ENCODE results near the gene CCDC190.

The CCDC190 gene

DNA sequence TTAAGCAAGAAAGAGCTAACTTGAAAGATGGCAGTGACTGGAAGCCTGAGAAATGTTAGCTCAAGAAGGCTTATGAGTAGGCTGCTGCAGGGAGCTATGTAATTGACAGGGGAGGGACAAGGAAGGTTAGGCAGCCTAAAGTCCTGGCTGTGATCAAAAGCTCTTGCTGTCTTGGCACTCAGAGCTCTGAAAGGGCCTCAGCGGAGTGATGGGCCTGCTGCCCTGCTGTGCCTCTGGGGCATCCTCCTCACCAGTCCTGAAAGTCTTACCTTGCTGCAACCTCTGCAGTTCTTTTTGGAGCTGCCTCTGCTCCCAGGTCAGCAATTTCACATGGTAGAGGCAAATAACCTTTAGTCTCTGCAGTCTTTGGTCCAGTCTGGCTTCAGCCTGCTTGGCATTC, 1.8 kb downstream of the CCDC190 start:
- Histone ChIP-seq H3K9me3 (ENCODE audit: insufficient read depth, low read length) (no peaks in the 10 kb centered on the region), H3K4me1 (ENCODE audit: insufficient read depth, insufficient read length) (no peaks in the 10 kb centered on the region), H3K9ac (ENCODE audit: insufficient read length, low read depth) (no peak overlapping the region), H3K36me3 (ENCODE audit: insufficient read depth, insufficient read length, low read length) (no peaks in the 10 kb centered on the region), H3K27me3 (ENCODE audit: insufficient read depth, insufficient read length) (no peaks in the 10 kb centered on the region), H3K4me3 (ENCODE audit: insufficient read length, low read depth) (no peak overlapping the region)
- DNase-seq (ENCODE audit: low read depth, low spot score): no peak
- TF ChIP-seq SUZ12 (IDR thresholded peaks at IDR 0.05; ENCODE audit: extremely low read depth, insufficient read depth, insufficient read length): no peak
- no peak for TF ChIP-seq ZNF274 (IDR thresholded peaks at IDR 0.05; ENCODE audit: low read depth, low read length)

DNA sequence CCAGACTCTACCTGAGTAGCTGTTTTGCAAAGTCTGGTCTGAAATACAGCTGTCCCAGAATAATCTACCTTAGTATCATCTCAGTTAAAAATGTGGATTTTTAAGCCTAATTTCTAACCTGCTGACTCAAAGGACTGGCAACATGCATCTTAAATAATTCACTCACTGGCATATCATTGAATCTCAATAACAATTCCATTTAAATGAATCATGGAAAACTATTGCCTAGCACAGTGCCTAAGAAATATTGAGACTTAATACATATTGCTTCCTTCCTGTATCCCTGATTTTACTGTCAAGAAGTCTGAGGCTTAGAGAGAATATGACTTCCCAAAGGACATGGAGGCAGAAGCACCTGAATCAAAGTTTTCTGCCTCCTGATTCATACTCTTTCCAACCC, 3.1 kb downstream of the CCDC190 start:
- no peaks in the 10 kb centered on the region for H3K4me1 ChIP-seq (ENCODE audit: insufficient read depth, insufficient read length)
- H3K36me3 ChIP-seq (ENCODE audit: insufficient read depth, insufficient read length, low read length): no peaks in the 10 kb centered on the region
- DNase-seq (ENCODE audit: low read depth, low spot score): no peak
- no peak overlapping the region for H3K4me3 ChIP-seq (ENCODE audit: insufficient read length, low read depth)
- no peaks in the 10 kb centered on the region for H3K27me3 ChIP-seq (ENCODE audit: insufficient read depth, insufficient read length)
- no peak for TF ChIP-seq YY1 (IDR thresholded peaks at IDR 0.05; ENCODE audit: insufficient read depth, insufficient read length)
- no peak for TF ChIP-seq ZNF274 (IDR thresholded peaks at IDR 0.05; ENCODE audit: low read depth, low read length)
- TF ChIP-seq SUZ12 (IDR thresholded peaks at IDR 0.05; ENCODE audit: extremely low read depth, insufficient read depth, insufficient read length): no peak
- no peaks in the 10 kb centered on the region for H3K9me3 ChIP-seq (ENCODE audit: insufficient read depth, low read length)
- H3K9ac ChIP-seq (ENCODE audit: insufficient read length, low read depth): no peak overlapping the region

DNA sequence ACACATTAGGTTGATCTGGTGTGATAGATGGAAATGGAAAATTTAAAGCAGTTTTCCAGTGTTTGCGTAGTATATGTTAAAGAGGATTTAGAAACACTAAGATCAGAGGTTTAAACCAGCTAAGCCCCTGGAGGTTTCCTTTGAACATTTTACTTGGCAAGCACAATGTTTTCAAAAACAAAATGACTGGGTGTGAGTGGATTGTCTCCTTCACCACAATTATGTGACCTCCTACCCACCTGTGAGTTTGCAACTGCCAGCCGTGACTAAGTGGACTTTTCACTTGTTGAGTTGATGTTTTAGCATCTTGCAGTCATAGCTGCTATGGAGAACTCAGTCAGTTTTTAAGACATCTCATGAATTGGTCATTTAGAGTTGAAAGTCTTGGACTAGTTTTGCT, 4.7 kb downstream of the CCDC190 start:
- H3K9ac ChIP-seq (ENCODE audit: insufficient read length, low read depth): no peak overlapping the region
- DNase-seq (ENCODE audit: low read depth, low spot score): no peak

DNA sequence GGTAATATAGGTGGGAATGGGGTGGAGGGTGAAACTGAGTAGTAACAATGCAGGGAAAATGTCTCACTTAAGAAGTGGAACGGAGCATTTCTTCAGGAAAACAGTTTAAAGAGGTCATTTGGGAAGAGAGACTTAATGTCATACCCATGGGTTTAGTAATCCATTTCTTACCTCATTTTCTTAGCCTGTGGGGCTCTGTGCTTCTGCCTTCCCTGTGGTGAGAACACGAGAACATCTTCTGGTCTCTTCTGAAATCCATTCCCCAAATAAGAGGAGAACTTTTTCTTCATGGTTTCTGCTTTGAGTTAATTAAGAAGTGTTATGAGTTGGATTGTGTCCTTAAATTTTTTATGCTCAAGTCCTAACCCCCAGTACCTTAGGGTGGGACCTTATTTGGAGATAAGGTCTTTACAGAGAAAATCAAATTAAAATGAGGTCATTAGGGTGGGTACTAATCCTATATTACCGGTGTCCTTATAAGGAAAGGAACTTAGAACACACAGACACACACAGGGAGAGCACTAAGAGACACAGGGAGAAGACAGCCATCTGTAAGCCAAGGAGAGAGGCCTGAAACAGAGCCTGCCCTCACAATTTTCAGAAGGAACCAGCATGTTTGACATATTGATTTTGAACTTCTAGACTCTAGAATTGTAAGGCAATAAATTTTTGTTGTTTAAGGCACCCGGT, 5.4 kb downstream of the CCDC190 start:
- no peak for TF ChIP-seq SUZ12 (IDR thresholded peaks at IDR 0.05; ENCODE audit: extremely low read depth, insufficient read depth, insufficient read length)
- no peak for TF ChIP-seq YY1 (IDR thresholded peaks at IDR 0.05; ENCODE audit: insufficient read depth, insufficient read length)
- TF ChIP-seq ZNF274 (IDR thresholded peaks at IDR 0.05; ENCODE audit: low read depth, low read length): no peak
- H3K9ac ChIP-seq (ENCODE audit: insufficient read length, low read depth): no peak overlapping the region
- H3K4me1 ChIP-seq (ENCODE audit: insufficient read depth, insufficient read length): no peaks in the 10 kb centered on the region
- no peak for DNase-seq (ENCODE audit: low read depth, low spot score)
- no peak overlapping the region for H3K4me3 ChIP-seq (ENCODE audit: insufficient read length, low read depth)
- H3K36me3 ChIP-seq (ENCODE audit: insufficient read depth, insufficient read length, low read length): no peaks in the 10 kb centered on the region
- no peaks in the 10 kb centered on the region for H3K27me3 ChIP-seq (ENCODE audit: insufficient read depth, insufficient read length)
- H3K9me3 ChIP-seq (ENCODE audit: insufficient read depth, low read length): no peaks in the 10 kb centered on the region

More for the DNA sequence above, 4.7 kb downstream of the CCDC190 start:
- Histone ChIP-seq H3K36me3 (ENCODE audit: insufficient read depth, insufficient read length, low read length) (no peaks in the 10 kb centered on the region), H3K27me3 (ENCODE audit: insufficient read depth, insufficient read length) (no peaks in the 10 kb centered on the region), H3K4me3 (ENCODE audit: insufficient read length, low read depth) (no peak overlapping the region), H3K4me1 (ENCODE audit: insufficient read depth, insufficient read length) (no peaks in the 10 kb centered on the region), H3K9me3 (ENCODE audit: insufficient read depth, low read length) (no peaks in the 10 kb centered on the region)
- TF ChIP-seq YY1 (IDR thresholded peaks at IDR 0.05; ENCODE audit: insufficient read depth, insufficient read length) (no peak), ZNF274 (IDR thresholded peaks at IDR 0.05; ENCODE audit: low read depth, low read length) (no peak), SUZ12 (IDR thresholded peaks at IDR 0.05; ENCODE audit: extremely low read depth, insufficient read depth, insufficient read length) (no peak)

DNA sequence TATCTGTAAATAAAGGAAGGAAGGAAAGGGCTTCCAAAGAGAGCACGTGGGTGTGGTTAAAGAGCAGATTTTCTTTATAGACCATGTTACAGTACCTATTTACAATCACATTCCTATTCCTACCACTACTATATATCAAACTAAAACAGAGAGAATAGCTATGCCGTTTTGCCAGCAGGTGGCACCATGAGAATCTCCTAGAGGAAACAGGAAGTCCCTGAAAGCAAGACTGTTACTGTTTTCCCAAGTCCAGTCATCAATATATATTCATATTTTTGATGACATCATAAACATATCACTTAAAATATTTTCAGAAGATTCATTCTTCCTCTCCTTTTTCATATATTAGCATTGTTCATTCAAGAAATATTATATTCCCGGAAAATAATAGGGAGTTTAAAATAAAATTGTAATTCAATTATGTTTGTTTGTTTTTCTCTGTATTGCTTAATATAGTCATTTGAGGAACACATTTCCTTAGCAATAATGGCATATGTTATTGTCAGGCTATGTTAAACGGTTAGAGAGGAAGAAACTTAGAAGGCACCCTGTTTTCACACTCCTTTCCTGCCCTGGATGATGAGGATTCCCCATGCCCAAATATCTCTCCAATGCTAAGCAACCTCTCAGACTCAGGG, 6.6 kb downstream of the CCDC190 start:
- H3K4me3 ChIP-seq (ENCODE audit: insufficient read length, low read depth): no peak overlapping the region
- no peak overlapping the region for H3K9ac ChIP-seq (ENCODE audit: insufficient read length, low read depth)
- H3K4me1 ChIP-seq (ENCODE audit: insufficient read depth, insufficient read length): no peaks in the 10 kb centered on the region
- no peaks in the 10 kb centered on the region for H3K9me3 ChIP-seq (ENCODE audit: insufficient read depth, low read length)
- H3K27me3 ChIP-seq (ENCODE audit: insufficient read depth, insufficient read length): no peaks in the 10 kb centered on the region
- no peaks in the 10 kb centered on the region for H3K36me3 ChIP-seq (ENCODE audit: insufficient read depth, insufficient read length, low read length)
- peak; percentile 52 for DNase-seq (ENCODE audit: low read depth, low spot score)
- TF ChIP-seq SUZ12 (IDR thresholded peaks at IDR 0.05; ENCODE audit: extremely low read depth, insufficient read depth, insufficient read length) (no peak), YY1 (IDR thresholded peaks at IDR 0.05; ENCODE audit: insufficient read depth, insufficient read length) (no peak), ZNF274 (IDR thresholded peaks at IDR 0.05; ENCODE audit: low read depth, low read length) (no peak)

DNA sequence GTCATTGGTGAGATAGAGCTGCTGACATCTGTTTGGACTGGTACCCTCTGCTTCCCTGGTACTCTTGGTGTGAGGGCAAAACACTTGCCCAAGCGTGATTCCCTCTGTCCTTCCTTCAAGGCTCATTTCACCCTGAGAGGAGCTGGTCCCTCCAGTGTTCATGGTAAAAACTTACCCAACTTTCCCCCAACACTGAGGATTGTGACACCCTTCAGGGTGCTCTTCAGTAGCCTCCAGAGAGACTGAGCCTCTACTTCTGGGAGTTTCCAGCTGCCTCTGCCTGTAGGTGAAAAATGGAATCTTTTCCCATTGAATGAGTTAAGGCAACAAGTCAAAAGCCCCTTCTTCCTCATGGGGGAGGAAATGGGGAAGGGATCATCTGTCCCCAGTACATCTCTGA, 9.6 kb downstream of the CCDC190 start:
- H3K4me3 ChIP-seq (ENCODE audit: insufficient read length, low read depth): no peak overlapping the region
- H3K27me3 ChIP-seq (ENCODE audit: insufficient read depth, insufficient read length): no peaks in the 10 kb centered on the region
- no peaks in the 10 kb centered on the region for H3K36me3 ChIP-seq (ENCODE audit: insufficient read depth, insufficient read length, low read length)
- no peaks in the 10 kb centered on the region for H3K4me1 ChIP-seq (ENCODE audit: insufficient read depth, insufficient read length)
- H3K9me3 ChIP-seq (ENCODE audit: insufficient read depth, low read length): no peaks in the 10 kb centered on the region
- TF ChIP-seq ZNF274 (IDR thresholded peaks at IDR 0.05; ENCODE audit: low read depth, low read length) (no peak), SUZ12 (IDR thresholded peaks at IDR 0.05; ENCODE audit: extremely low read depth, insufficient read depth, insufficient read length) (no peak), YY1 (IDR thresholded peaks at IDR 0.05; ENCODE audit: insufficient read depth, insufficient read length) (no peak)
- no peak for DNase-seq (ENCODE audit: low read depth, low spot score)
- H3K9ac ChIP-seq (ENCODE audit: insufficient read length, low read depth): no peak overlapping the region

DNA sequence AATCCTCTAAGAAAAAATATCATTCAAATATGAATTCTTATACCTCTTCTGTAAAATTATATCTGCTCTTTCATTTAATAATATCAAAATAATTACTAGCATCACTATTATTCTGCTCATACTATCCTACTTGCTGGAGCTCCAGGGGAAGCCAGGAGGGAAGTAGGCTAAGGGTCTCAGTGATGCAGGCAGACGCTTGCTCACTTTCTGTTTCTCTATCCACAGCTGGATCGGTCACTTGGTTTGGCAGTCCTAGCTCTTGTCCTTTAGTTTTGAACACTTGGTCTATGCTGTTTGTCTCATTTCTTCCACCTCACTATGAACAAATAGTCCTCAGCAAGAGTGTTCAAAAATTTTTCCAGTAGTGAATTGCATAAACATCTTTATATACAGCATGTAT, 11.3 kb downstream of the CCDC190 start:
- Histone ChIP-seq H3K4me3 (ENCODE audit: insufficient read length, low read depth) (no peak overlapping the region), H3K36me3 (ENCODE audit: insufficient read depth, insufficient read length, low read length) (no peaks in the 10 kb centered on the region), H3K9me3 (ENCODE audit: insufficient read depth, low read length) (no peaks in the 10 kb centered on the region), H3K4me1 (ENCODE audit: insufficient read depth, insufficient read length) (no peaks in the 10 kb centered on the region), H3K9ac (ENCODE audit: insufficient read length, low read depth) (no peak overlapping the region), H3K27me3 (ENCODE audit: insufficient read depth, insufficient read length) (no peaks in the 10 kb centered on the region)
- TF ChIP-seq SUZ12 (IDR thresholded peaks at IDR 0.05; ENCODE audit: extremely low read depth, insufficient read depth, insufficient read length): no peak
- no peak for TF ChIP-seq ZNF274 (IDR thresholded peaks at IDR 0.05; ENCODE audit: low read depth, low read length)
- no peak for TF ChIP-seq YY1 (IDR thresholded peaks at IDR 0.05; ENCODE audit: insufficient read depth, insufficient read length)
- DNase-seq (ENCODE audit: low read depth, low spot score): no peak
